HG03108 (cell line): ENCODE data around the gene PCDHGA1.
A peak's percentile ranks its signal among the peaks of the same experiment; 100 is the strongest.
"Not testable (repeated sequence)": the region's sequence is repeated elsewhere in the genome, so short reads cannot be mapped to it uniquely, and the experiment has no call there.

Experiments
- ATAC-seq: cut with Tn5 transposase; IDR thresholded peaks from one replicate; pipeline ENCODE4 v1.9.1; 2021; ENCODE audit warnings: moderate library complexity; ENCODE audit not compliant: unreplicated experiment

The PCDHGA1 gene

GRCh38 chr5:141382469-141383294, 52.4 kb downstream of the PCDHGA1 start, which contains the start of gene PCDHGA7:
PCDHGA7 (plus strand) TSS chr5:141382742; CDS start chr5:141382900, 158 bp downstream.
- no peak for ATAC-seq

- no peak for ATAC-seq
Observed at GRCh38 chr5:141383345-141383744, 53.0 kb downstream of the PCDHGA1 start.

- no peak for ATAC-seq
Observed at GRCh38 chr5:141384471-141385267, 54.4 kb downstream of the PCDHGA1 start.

- ATAC-seq: not testable (repeated sequence)
Observed at GRCh38 chr5:141387557-141388311, 57.4 kb downstream of the PCDHGA1 start, which contains the start of gene PCDHGB4. PCDHGB4 (plus strand) TSS chr5:141387698; CDS start chr5:141387885, 187 bp downstream.

GRCh38 chr5:141388661-141389060, 58.3 kb downstream of the PCDHGA1 start:
- no peak for ATAC-seq

- ATAC-seq: no peak
Observed at GRCh38 chr5:141389153-141390042, 59.1 kb downstream of the PCDHGA1 start.

GRCh38 chr5:141392429-141393198, 62.3 kb downstream of the PCDHGA1 start, which contains the start of gene PCDHGA8:
PCDHGA8 (plus strand) TSS chr5:141392633; CDS start chr5:141392814, 181 bp downstream.
- ATAC-seq: no peak

GRCh38 chr5:141393267-141393666, 63.0 kb downstream of the PCDHGA1 start:
- no peak for ATAC-seq

GRCh38 chr5:141394401-141395187, 64.3 kb downstream of the PCDHGA1 start:
- ATAC-seq: not testable (repeated sequence)

GRCh38 chr5:141397756-141398551, 67.6 kb downstream of the PCDHGA1 start, which contains the start of gene PCDHGB5:
PCDHGB5 (plus strand) TSS chr5:141397947; CDS start chr5:141398128, 181 bp downstream.
- ATAC-seq: peak; percentile 84

GRCh38 chr5:141398608-141399007, 68.3 kb downstream of the PCDHGA1 start:
- no peak for ATAC-seq

- ATAC-seq: no peak
Observed at GRCh38 chr5:141399555-141400258, 69.4 kb downstream of the PCDHGA1 start.

GRCh38 chr5:141402553-141403243, 72.4 kb downstream of the PCDHGA1 start, which contains the start of gene PCDHGA9:
PCDHGA9 (plus strand) TSS chr5:141402778; CDS start chr5:141402953, 175 bp downstream.
- no peak for ATAC-seq

GRCh38 chr5:141403387-141403786, 73.1 kb downstream of the PCDHGA1 start:
- no peak for ATAC-seq

GRCh38 chr5:141407790-141408505, 77.6 kb downstream of the PCDHGA1 start, which contains the start of gene PCDHGB6:
PCDHGB6 (plus strand) TSS chr5:141408021; CDS start chr5:141408203, 182 bp downstream.
- ATAC-seq: peak; percentile 59
